ENCODE results near the gene PPFIA2. TPM values are rescaled to one million over a fixed set of nuclear protein-coding genes. Genes with fewer than 3 reads are reported as not detected.

PPFIA2 gene
- polyA plus RNA-seq, 3 donors: not detected

DNA sequence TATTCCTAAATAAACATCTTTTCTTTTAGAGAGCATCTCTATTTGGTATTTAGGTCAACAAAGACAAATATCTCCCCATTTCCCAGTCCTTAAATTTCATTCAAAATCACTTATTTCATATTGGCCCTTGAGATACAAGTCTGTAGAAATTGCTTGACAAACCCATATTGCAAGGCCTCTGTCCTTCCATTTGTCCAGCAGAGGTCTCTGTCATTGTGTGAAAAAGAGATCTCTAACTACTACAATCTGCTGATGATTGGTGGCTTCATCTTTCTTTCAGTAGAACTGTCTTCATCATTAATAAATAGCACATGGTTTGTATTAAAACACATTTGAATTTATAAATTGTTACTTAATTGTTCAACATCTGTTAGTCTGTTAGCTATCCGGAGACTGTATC is 428.7 kb downstream of the PPFIA2 start:
- H3K4me3 ChIP-seq (replicated peaks in 1 of 3; ENCODE audit: low read depth in 2 of 3, low read length in 3 of 3): no peak overlapping the region
- no peak for DNase-seq
- H4K20me1 ChIP-seq (ENCODE audit: insufficient read depth, low read length): no peaks in the 10 kb centered on the region
- Mint-ChIP-seq H3K36me3 (no peaks in the 10 kb centered on the region), H3K4me1 (no peaks in the 10 kb centered on the region), H3K27ac (no peak overlapping the region), H3K9me3 (no peaks in the 10 kb centered on the region), H3K27me3 (ENCODE audit: low read depth in 3 of 3) (peaks cover 0 to 2% (median 0%) of the 10 kb centered on the region in 3 donors), H3K4me3 (no peak overlapping the region)
- H3K27me3 ChIP-seq (ENCODE audit: control insufficient read depth in 2 of 2, insufficient read depth in 2 of 2, low read length in 2 of 2): no peaks in the 10 kb centered on the region
- no CpG with 5 or more reads among the region's 1 CpG for WGBS (ENCODE audit: insufficient coverage)
- TF ChIP-seq, protein P1, sequence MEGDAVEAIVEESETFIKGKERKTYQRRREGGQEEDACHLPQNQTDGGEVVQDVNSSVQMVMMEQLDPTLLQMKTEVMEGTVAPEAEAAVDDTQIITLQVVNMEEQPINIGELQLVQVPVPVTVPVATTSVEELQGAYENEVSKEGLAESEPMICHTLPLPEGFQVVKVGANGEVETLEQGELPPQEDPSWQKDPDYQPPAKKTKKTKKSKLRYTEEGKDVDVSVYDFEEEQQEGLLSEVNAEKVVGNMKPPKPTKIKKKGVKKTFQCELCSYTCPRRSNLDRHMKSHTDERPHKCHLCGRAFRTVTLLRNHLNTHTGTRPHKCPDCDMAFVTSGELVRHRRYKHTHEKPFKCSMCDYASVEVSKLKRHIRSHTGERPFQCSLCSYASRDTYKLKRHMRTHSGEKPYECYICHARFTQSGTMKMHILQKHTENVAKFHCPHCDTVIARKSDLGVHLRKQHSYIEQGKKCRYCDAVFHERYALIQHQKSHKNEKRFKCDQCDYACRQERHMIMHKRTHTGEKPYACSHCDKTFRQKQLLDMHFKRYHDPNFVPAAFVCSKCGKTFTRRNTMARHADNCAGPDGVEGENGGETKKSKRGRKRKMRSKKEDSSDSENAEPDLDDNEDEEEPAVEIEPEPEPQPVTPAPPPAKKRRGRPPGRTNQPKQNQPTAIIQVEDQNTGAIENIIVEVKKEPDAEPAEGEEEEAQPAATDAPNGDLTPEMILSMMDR (IDR thresholded peaks at IDR 0.05): no peak
- no peaks in the 10 kb centered on the region for H3K4me1 ChIP-seq (ENCODE audit: control insufficient read depth in 1 of 2, insufficient read depth in 2 of 2, low read length in 2 of 2)
- intact Hi-C loops (cut with micrococcal nuclease): no loop called here
- H3K9ac ChIP-seq (ENCODE audit: insufficient read depth, low read length, poor library complexity, severe bottlenecking): no peak overlapping the region
- H3K9me3 ChIP-seq (replicated peaks in 1 of 2; ENCODE audit: control insufficient read depth in 1 of 2, insufficient read depth in 1 of 2, low read length in 2 of 2): no peaks in the 10 kb centered on the region
- H3K27ac ChIP-seq (ENCODE audit: low read depth in 1 of 2, low read length in 2 of 2): no peak overlapping the region
- no peak overlapping the region for H2AFZ ChIP-seq (ENCODE audit: insufficient read depth, low read depth, low read length, poor library complexity, severe bottlenecking)
- no peak overlapping the region for H3K4me2 ChIP-seq (replicated peaks; ENCODE audit: extremely low read depth, low read length, poor library complexity, severe bottlenecking)
- no peaks in the 10 kb centered on the region for H3K79me2 ChIP-seq (ENCODE audit: insufficient read depth, low read length)
- H3K36me3 ChIP-seq (replicated peaks in 1 of 2; ENCODE audit: control insufficient read depth in 1 of 2, insufficient read depth in 2 of 2, low read length in 2 of 2): no peaks in the 10 kb centered on the region

- Mint-ChIP-seq H3K36me3 (no peaks in the 10 kb centered on the region), H3K4me1 (no peaks in the 10 kb centered on the region), H3K27ac (no peak overlapping the region), H3K4me3 (no peak overlapping the region), H3K27me3 (ENCODE audit: low read depth in 3 of 3) (peaks cover 0 to 2% (median 0%) of the 10 kb centered on the region in 3 donors), H3K9me3 (no peaks in the 10 kb centered on the region)
- no peak overlapping the region for H3K4me3 ChIP-seq (replicated peaks in 1 of 3; ENCODE audit: low read depth in 2 of 3, low read length in 3 of 3)
- DNase-seq: no peak
- H3K27ac ChIP-seq (ENCODE audit: low read depth in 1 of 2, low read length in 2 of 2): no peak overlapping the region
- no peak overlapping the region for H3K9ac ChIP-seq (ENCODE audit: insufficient read depth, low read length, poor library complexity, severe bottlenecking)
- H3K36me3 ChIP-seq (replicated peaks in 1 of 2; ENCODE audit: control insufficient read depth in 1 of 2, insufficient read depth in 2 of 2, low read length in 2 of 2): no peaks in the 10 kb centered on the region
- no peaks in the 10 kb centered on the region for H4K20me1 ChIP-seq (ENCODE audit: insufficient read depth, low read length)
- H3K4me1 ChIP-seq (ENCODE audit: control insufficient read depth in 1 of 2, insufficient read depth in 2 of 2, low read length in 2 of 2): no peaks in the 10 kb centered on the region
- no peak overlapping the region for H3K4me2 ChIP-seq (replicated peaks; ENCODE audit: extremely low read depth, low read length, poor library complexity, severe bottlenecking)
- H3K27me3 ChIP-seq (ENCODE audit: control insufficient read depth in 2 of 2, insufficient read depth in 2 of 2, low read length in 2 of 2): no peaks in the 10 kb centered on the region
- H2AFZ ChIP-seq (ENCODE audit: insufficient read depth, low read depth, low read length, poor library complexity, severe bottlenecking): no peak overlapping the region
- TF ChIP-seq, protein P1 (IDR thresholded peaks at IDR 0.05): no peak
- no peaks in the 10 kb centered on the region for H3K79me2 ChIP-seq (ENCODE audit: insufficient read depth, low read length)
- intact Hi-C loops (cut with micrococcal nuclease): no loop called here
- no peaks in the 10 kb centered on the region for H3K9me3 ChIP-seq (replicated peaks in 1 of 2; ENCODE audit: control insufficient read depth in 1 of 2, insufficient read depth in 1 of 2, low read length in 2 of 2)
- 72% methylated on average over 2 of the region's 2 CpGs for WGBS (ENCODE audit: insufficient coverage)
These were observed 430.1 kb downstream of the PPFIA2 start for GRCh38 chr12:81329085-81329484.

Measured in CD14-positive monocyte (primary cell).